ENCODE data around the gene PROB1.
"Not testable (repeated sequence)": the region's sequence is repeated elsewhere in the genome, so short reads cannot be mapped to it uniquely, and the experiment has no call there.

Gene PROB1

GRCh38 chr5:139364466-139364865, 30.4 kb downstream of the PROB1 start:
- Histone ChIP-seq H3K4me3 (ENCODE audit: low read depth in 1 of 2, low read length in 2 of 2) (no peak overlapping the region), H3K27ac (ENCODE audit: low read depth, low read length) (no peak overlapping the region), H3K27me3 (ENCODE audit: control insufficient read depth in 1 of 2, insufficient read depth in 2 of 2, low read length in 2 of 2) (no peaks in the 10 kb centered on the region), H3K36me3 (ENCODE audit: insufficient read depth, low read length) (peaks cover 45% of the 10 kb centered on the region), H3K9ac (ENCODE audit: low read length) (no peak overlapping the region), H3K4me1 (ENCODE audit: insufficient read depth, low read length) (peaks cover 7% of the 10 kb centered on the region), H3K9me3 (ENCODE audit: low read length) (no peaks in the 10 kb centered on the region)

GRCh38 chr5:139363937-139364336, 31.0 kb downstream of the PROB1 start:
- H3K36me3 ChIP-seq (ENCODE audit: insufficient read depth, low read length), result peaks cover 39% of the 10 kb centered on the region

GRCh38 chr5:139361835-139362429, 33.0 kb downstream of the PROB1 start:
- Histone ChIP-seq H3K4me1 (ENCODE audit: insufficient read depth, low read length) (peaks cover 7% of the 10 kb centered on the region), H3K27me3 (ENCODE audit: control insufficient read depth in 1 of 2, insufficient read depth in 2 of 2, low read length in 2 of 2) (no peaks in the 10 kb centered on the region), H3K27ac (ENCODE audit: low read depth, low read length) (no peak overlapping the region), H3K9ac (ENCODE audit: low read length) (no peak overlapping the region), H3K36me3 (ENCODE audit: insufficient read depth, low read length) (peaks cover 29% of the 10 kb centered on the region), H3K9me3 (ENCODE audit: low read length) (no peaks in the 10 kb centered on the region), H3K4me3 (ENCODE audit: low read depth in 1 of 2, low read length in 2 of 2) (no peak overlapping the region)

More at GRCh38 chr5:139363937-139364336, 31.0 kb downstream of the PROB1 start:
- peaks cover 7% of the 10 kb centered on the region for H3K4me1 ChIP-seq (ENCODE audit: insufficient read depth, low read length)
- no peaks in the 10 kb centered on the region for H3K9me3 ChIP-seq (ENCODE audit: low read length)
- no peak overlapping the region for H3K4me3 ChIP-seq (ENCODE audit: low read depth in 1 of 2, low read length in 2 of 2)
- H3K27me3 ChIP-seq (ENCODE audit: control insufficient read depth in 1 of 2, insufficient read depth in 2 of 2, low read length in 2 of 2), result no peaks in the 10 kb centered on the region
- no peak overlapping the region for H3K27ac ChIP-seq (ENCODE audit: low read depth, low read length)
- no peak overlapping the region for H3K9ac ChIP-seq (ENCODE audit: low read length)

- Histone ChIP-seq H3K4me3 (ENCODE audit: low read depth in 1 of 2, low read length in 2 of 2) (no peak overlapping the region), H3K4me1 (ENCODE audit: insufficient read depth, low read length) (peaks cover 7% of the 10 kb centered on the region), H3K36me3 (ENCODE audit: insufficient read depth, low read length) (peaks cover 14% of the 10 kb centered on the region), H3K9ac (ENCODE audit: low read length) (no peak overlapping the region), H3K27me3 (ENCODE audit: control insufficient read depth in 1 of 2, insufficient read depth in 2 of 2, low read length in 2 of 2) (no peaks in the 10 kb centered on the region), H3K9me3 (ENCODE audit: low read length) (no peaks in the 10 kb centered on the region), H3K27ac (ENCODE audit: low read depth, low read length) (no peak overlapping the region)
Measured at GRCh38 chr5:139360384-139360783, 34.5 kb downstream of the PROB1 start.

GRCh38 chr5:139358064-139358463, 36.8 kb downstream of the PROB1 start:
- no peak overlapping the region for H3K27ac ChIP-seq (ENCODE audit: low read depth, low read length)
- H3K4me1 ChIP-seq (ENCODE audit: insufficient read depth, low read length), result peaks cover 7% of the 10 kb centered on the region
- no peaks in the 10 kb centered on the region for H3K9me3 ChIP-seq (ENCODE audit: low read length)
- H3K27me3 ChIP-seq (ENCODE audit: control insufficient read depth in 1 of 2, insufficient read depth in 2 of 2, low read length in 2 of 2), result no peaks in the 10 kb centered on the region
- peaks cover 9% of the 10 kb centered on the region for H3K36me3 ChIP-seq (ENCODE audit: insufficient read depth, low read length)
- no peak overlapping the region for H3K9ac ChIP-seq (ENCODE audit: low read length)
- no peak overlapping the region for H3K4me3 ChIP-seq (ENCODE audit: low read depth in 1 of 2, low read length in 2 of 2)

GRCh38 chr5:139355900-139356299, 39.0 kb downstream of the PROB1 start:
- not testable (repeated sequence) for H3K9ac ChIP-seq (ENCODE audit: low read length); H3K27ac ChIP-seq (ENCODE audit: low read depth, low read length); H3K4me3 ChIP-seq (ENCODE audit: low read depth in 1 of 2, low read length in 2 of 2); H3K4me1 ChIP-seq (ENCODE audit: insufficient read depth, low read length); H3K36me3 ChIP-seq (ENCODE audit: insufficient read depth, low read length); H3K9me3 ChIP-seq (ENCODE audit: low read length); H3K27me3 ChIP-seq (ENCODE audit: control insufficient read depth in 1 of 2, insufficient read depth in 2 of 2, low read length in 2 of 2)

- H3K9ac ChIP-seq (ENCODE audit: low read length), result no peak overlapping the region
- no peak overlapping the region for H3K4me3 ChIP-seq (ENCODE audit: low read depth in 1 of 2, low read length in 2 of 2)
- peaks cover 6% of the 10 kb centered on the region for H3K4me1 ChIP-seq (ENCODE audit: insufficient read depth, low read length)
- H3K36me3 ChIP-seq (ENCODE audit: insufficient read depth, low read length), result peaks cover 9% of the 10 kb centered on the region
- no peaks in the 10 kb centered on the region for H3K27me3 ChIP-seq (ENCODE audit: control insufficient read depth in 1 of 2, insufficient read depth in 2 of 2, low read length in 2 of 2)
- no peaks in the 10 kb centered on the region for H3K9me3 ChIP-seq (ENCODE audit: low read length)
- no peak overlapping the region for H3K27ac ChIP-seq (ENCODE audit: low read depth, low read length)
Measured at GRCh38 chr5:139354186-139354585, 40.7 kb downstream of the PROB1 start.

- not testable (repeated sequence) for H3K4me3 ChIP-seq (ENCODE audit: low read depth in 1 of 2, low read length in 2 of 2); H3K36me3 ChIP-seq (ENCODE audit: insufficient read depth, low read length); H3K27ac ChIP-seq (ENCODE audit: low read depth, low read length); H3K9ac ChIP-seq (ENCODE audit: low read length); H3K27me3 ChIP-seq (ENCODE audit: control insufficient read depth in 1 of 2, insufficient read depth in 2 of 2, low read length in 2 of 2); H3K9me3 ChIP-seq (ENCODE audit: low read length)
- peaks cover 20% of the 10 kb centered on the region for H3K4me1 ChIP-seq (ENCODE audit: insufficient read depth, low read length)
Measured at GRCh38 chr5:139347863-139348262, 47.0 kb downstream of the PROB1 start.

- H3K27me3 ChIP-seq (ENCODE audit: control insufficient read depth in 1 of 2, insufficient read depth in 2 of 2, low read length in 2 of 2); H3K36me3 ChIP-seq (ENCODE audit: insufficient read depth, low read length); H3K27ac ChIP-seq (ENCODE audit: low read depth, low read length); H3K9ac ChIP-seq (ENCODE audit: low read length); H3K9me3 ChIP-seq (ENCODE audit: low read length); H3K4me3 ChIP-seq (ENCODE audit: low read depth in 1 of 2, low read length in 2 of 2): not testable (repeated sequence)
- H3K4me1 ChIP-seq (ENCODE audit: insufficient read depth, low read length), result peaks cover 24% of the 10 kb centered on the region
Measured at GRCh38 chr5:139345442-139345841, 49.5 kb downstream of the PROB1 start.

GRCh38 chr5:139344177-139344576, 50.7 kb downstream of the PROB1 start:
- Histone ChIP-seq H3K9me3 (ENCODE audit: low read length) (no peaks in the 10 kb centered on the region), H3K27me3 (ENCODE audit: control insufficient read depth in 1 of 2, insufficient read depth in 2 of 2, low read length in 2 of 2) (no peaks in the 10 kb centered on the region), H3K9ac (ENCODE audit: low read length) (no peak overlapping the region), H3K36me3 (ENCODE audit: insufficient read depth, low read length) (no peaks in the 10 kb centered on the region), H3K4me3 (ENCODE audit: low read depth in 1 of 2, low read length in 2 of 2) (no peak overlapping the region), H3K27ac (ENCODE audit: low read depth, low read length) (no peak overlapping the region), H3K4me1 (ENCODE audit: insufficient read depth, low read length) (peaks cover 24% of the 10 kb centered on the region)

GRCh38 chr5:139343476-139343875, 51.4 kb downstream of the PROB1 start:
- Histone ChIP-seq H3K36me3 (ENCODE audit: insufficient read depth, low read length) (no peaks in the 10 kb centered on the region), H3K4me3 (ENCODE audit: low read depth in 1 of 2, low read length in 2 of 2) (peak overlapping the region in 1 of 2 donors; percentile 95), H3K9ac (ENCODE audit: low read length) (no peak overlapping the region), H3K27me3 (ENCODE audit: control insufficient read depth in 1 of 2, insufficient read depth in 2 of 2, low read length in 2 of 2) (no peaks in the 10 kb centered on the region), H3K4me1 (ENCODE audit: insufficient read depth, low read length) (peaks cover 24% of the 10 kb centered on the region), H3K9me3 (ENCODE audit: low read length) (no peaks in the 10 kb centered on the region), H3K27ac (ENCODE audit: low read depth, low read length) (no peak overlapping the region)

- H3K27ac ChIP-seq (ENCODE audit: low read depth, low read length), result peak overlapping the region; percentile 98
- H3K4me3 ChIP-seq (ENCODE audit: low read depth in 1 of 2, low read length in 2 of 2), result peak overlapping the region; percentile 45 to 95
- no peaks in the 10 kb centered on the region for H3K27me3 ChIP-seq (ENCODE audit: control insufficient read depth in 1 of 2, insufficient read depth in 2 of 2, low read length in 2 of 2)
- peaks cover 24% of the 10 kb centered on the region for H3K4me1 ChIP-seq (ENCODE audit: insufficient read depth, low read length)
- peak overlapping the region; percentile 90 for H3K9ac ChIP-seq (ENCODE audit: low read length)
- no peaks in the 10 kb centered on the region for H3K36me3 ChIP-seq (ENCODE audit: insufficient read depth, low read length)
- no peaks in the 10 kb centered on the region for H3K9me3 ChIP-seq (ENCODE audit: low read length)
Measured at GRCh38 chr5:139342423-139342723, 52.5 kb downstream of the PROB1 start.
